IMR-90 (cell line): ENCODE data around the gene DACH1. TPM values are rescaled to one million over a fixed set of nuclear protein-coding genes. Genes with fewer than 3 reads are reported as not detected.

ENCODE experiments used
- ATAC-seq: fragments of 200-7000 bp; cut with Tn5 transposase; 2 replicates; pipeline ENCODE4 v1.9.1; 2020; ENCODE audit warnings: low read depth, mild to moderate bottlenecking, moderate library complexity
- BruUV-seq: library from RNA; stranded (reverse); fragments of 400-500 nt; replicated peaks from 2 replicates; lab custom pipeline; 2021; lab: Mats Ljungman, UMichigan
- CTCF ChIA-PET: fragments of 300-600 bp; formaldehyde crosslinking; extraction: SDS; loops from one replicate; lab custom pipeline; 2021; ENCODE audit warnings: antibody characterized with exemption; lab: Yijun Ruan, JAX
- POLR2A ChIA-PET: fragments of 300-600 bp; sonication (Branson Sonifier 250); formaldehyde crosslinking; loops from one replicate; lab custom pipeline; 2022; ENCODE audit warnings: antibody characterized with exemption; ENCODE audit not compliant: unreplicated experiment; lab: Charles Lee
- DNase-seq: peaks from one replicate; pipeline ENCODE4 v3.0.0; 2013
- H2AFZ ChIP-seq: replicated peaks from 2 replicates; pipeline ENCODE3; 2013; ENCODE audit warnings: low read length, mild to moderate bottlenecking; ENCODE audit not compliant: poor library complexity
- H2AK5ac ChIP-seq: 2 replicates; pipeline ENCODE4 v1.6.1; 2013; ENCODE audit warnings: low read depth, low read length, inconsistent platforms
- H2AK9ac ChIP-seq: replicated peaks from 2 replicates; pipeline ENCODE3; 2013; ENCODE audit warnings: mild to moderate bottlenecking, low read depth, low read length, moderate library complexity; ENCODE audit not compliant: poor library complexity
- H2BK120ac ChIP-seq: 2 replicates; pipeline ENCODE4 v1.6.1; 2013; ENCODE audit warnings: low read depth, low read length, inconsistent platforms
- H2BK15ac ChIP-seq: 3 replicates; pipeline ENCODE4 v1.6.1; 2013; ENCODE audit warnings: low read depth, low read length, inconsistent platforms
- H2BK20ac ChIP-seq: 2 replicates; pipeline ENCODE4 v1.6.1; 2013; ENCODE audit warnings: low read depth, mild to moderate bottlenecking, inconsistent platforms, low read length, moderate library complexity
- H2BK5ac ChIP-seq: 2 replicates; pipeline ENCODE4 v1.6.1; 2013; ENCODE audit warnings: mild to moderate bottlenecking, low read depth, low read length, inconsistent platforms; ENCODE audit not compliant: poor library complexity, severe bottlenecking
- H3K14ac ChIP-seq: replicated peaks from 2 replicates; pipeline ENCODE4 v1.6.1; 2013; ENCODE audit warnings: low read depth, low read length, inconsistent platforms
- H3K18ac ChIP-seq: 2 replicates; pipeline ENCODE4 v1.6.1; 2013; ENCODE audit warnings: low read depth, low read length, control low read depth
- H3K23ac ChIP-seq: 2 replicates; pipeline ENCODE4 v1.6.1; 2013; ENCODE audit warnings: low read depth, low read length, inconsistent platforms
- H3K27ac ChIP-seq: 2 replicates; pipeline ENCODE4 v1.5.1; 2013; ENCODE audit warnings: mild to moderate bottlenecking, control low read depth, low read length; ENCODE audit not compliant: insufficient read depth
- H3K27me3 ChIP-seq: 2 replicates; pipeline ENCODE4 v1.6.1; 2013; ENCODE audit warnings: low read length; ENCODE audit not compliant: control insufficient read depth, insufficient read depth
- H3K36me3 ChIP-seq: 2 replicates; pipeline ENCODE4 v1.6.1; 2013; ENCODE audit warnings: low read length, mixed read lengths; ENCODE audit not compliant: control insufficient read depth, insufficient read depth
- H3K4ac ChIP-seq: 2 replicates; pipeline ENCODE4 v1.6.1; 2013; ENCODE audit warnings: low read depth, low read length, inconsistent platforms
- H3K4me1 ChIP-seq: 2 replicates; pipeline ENCODE4 v1.6.1; 2013; ENCODE audit warnings: low read length, mixed read lengths; ENCODE audit not compliant: control insufficient read depth, insufficient read depth
- H3K4me2 ChIP-seq: 2 replicates; pipeline ENCODE4 v1.6.1; 2013; ENCODE audit warnings: low read depth, mild to moderate bottlenecking, control low read depth, low read length, moderate library complexity
- H3K4me3 ChIP-seq: 2 replicates; pipeline ENCODE4 v1.5.1; 2013; ENCODE audit warnings: low read depth, mild to moderate bottlenecking, control low read depth, low read length, moderate library complexity; ENCODE audit not compliant: insufficient read depth
- H3K56ac ChIP-seq: 2 replicates; pipeline ENCODE4 v1.6.1; 2013; ENCODE audit warnings: low read length, inconsistent platforms; ENCODE audit not compliant: insufficient read depth; ENCODE audit errors: extremely low read depth
- H3K79me1 ChIP-seq, 2 experiments: 2 replicates each; pipeline ENCODE4 v1.6.1; 2013; ENCODE audit warnings: low read length in 2 of 2, inconsistent platforms in 1 of 2, low read depth in 1 of 2
- H3K9ac ChIP-seq: 2 replicates; pipeline ENCODE4 v1.6.1; 2013; ENCODE audit warnings: low read depth, low read length, control low read depth
- H3K9me1 ChIP-seq: 2 replicates; pipeline ENCODE4 v1.6.1; 2013; ENCODE audit warnings: low read length, inconsistent platforms; ENCODE audit not compliant: insufficient read depth
- H3K9me3 ChIP-seq: 2 replicates; pipeline ENCODE4 v1.6.1; 2013; ENCODE audit warnings: low read length; ENCODE audit not compliant: control insufficient read depth, insufficient read depth
- H4K20me1 ChIP-seq: 2 replicates; pipeline ENCODE4 v1.6.1; 2013; ENCODE audit warnings: low read length, inconsistent platforms; ENCODE audit not compliant: insufficient read depth
- H4K5ac ChIP-seq: 2 replicates; pipeline ENCODE4 v1.6.1; 2013; ENCODE audit warnings: mild to moderate bottlenecking, low read depth, low read length, control low read depth
- H4K8ac ChIP-seq, 2 experiments: 2 replicates each; pipeline ENCODE4 v1.6.1; 2013; ENCODE audit warnings: low read depth in 2 of 2, low read length in 2 of 2, control low read depth in 1 of 2, inconsistent platforms in 1 of 2
- H4K91ac ChIP-seq: 2 replicates; pipeline ENCODE4 v1.6.1; 2013; ENCODE audit warnings: low read depth, low read length, inconsistent platforms; ENCODE audit not compliant: insufficient read depth
- BHLHE40 ChIP-seq: fragments of 150-350 bp; IDR thresholded peaks from 2 replicates; pipeline ENCODE4 v1.6.1; 2016; ENCODE audit warnings: mild to moderate bottlenecking, low read depth, low read length
- CEBPB ChIP-seq: IDR thresholded peaks from 2 replicates; pipeline ENCODE4 v1.6.1; 2012; ENCODE audit warnings: low read depth, low read length, improper control_type of control experiment
- CHD1 ChIP-seq: IDR thresholded peaks from 2 replicates; pipeline ENCODE4 v1.6.1; 2012; ENCODE audit warnings: low read depth, low read length, improper control_type of control experiment
- FOS ChIP-seq: fragments of 150-350 bp; IDR thresholded peaks from 2 replicates; pipeline ENCODE4 v1.6.1; 2016; ENCODE audit warnings: low read depth, low read length
- MAFK ChIP-seq: IDR thresholded peaks from 2 replicates; pipeline ENCODE4 v1.6.1; 2012; ENCODE audit warnings: low read depth, low read length, improper control_type of control experiment
- MAZ ChIP-seq: IDR thresholded peaks from 2 replicates; pipeline ENCODE4 v1.6.1; 2012; ENCODE audit warnings: low read depth, mild to moderate bottlenecking, low read length, improper control_type of control experiment, moderate library complexity, borderline replicate concordance
- MXI1 ChIP-seq: IDR thresholded peaks from 2 replicates; pipeline ENCODE4 v1.6.1; 2012; ENCODE audit warnings: low read depth, mild to moderate bottlenecking, low read length, moderate library complexity, borderline replicate concordance
- NFE2L2 ChIP-seq: fragments of 150-350 bp; IDR thresholded peaks from 2 replicates; pipeline ENCODE4 v1.6.1; 2016; ENCODE audit warnings: low read depth, mild to moderate bottlenecking, low read length
- POLR2A ChIP-seq: IDR thresholded peaks from 2 replicates; pipeline ENCODE4 v1.6.1; 2012; ENCODE audit warnings: mild to moderate bottlenecking, low read depth, low read length
- RAD21 ChIP-seq: IDR thresholded peaks from 2 replicates; pipeline ENCODE4 v1.6.1; 2012; ENCODE audit warnings: low read length, improper control_type of control experiment
- RCOR1 ChIP-seq: IDR thresholded peaks from 2 replicates; pipeline ENCODE4 v1.6.1; 2012; ENCODE audit warnings: mild to moderate bottlenecking, low read length, improper control_type of control experiment; ENCODE audit not compliant: insufficient replicate concordance
- RFX5 ChIP-seq: IDR thresholded peaks from 2 replicates; pipeline ENCODE4 v1.8.0; 2012; ENCODE audit warnings: low read depth, mild to moderate bottlenecking, low read length, moderate library complexity
- SMC3 ChIP-seq: fragments of 150-350 bp; IDR thresholded peaks from 2 replicates; pipeline ENCODE4 v1.6.1; 2016; ENCODE audit warnings: low read depth, mild to moderate bottlenecking, antibody characterized with exemption, low read length, moderate library complexity
- USF2 ChIP-seq: fragments of 150-350 bp; IDR thresholded peaks from 2 replicates; pipeline ENCODE4 v1.6.1; 2017; ENCODE audit warnings: mild to moderate bottlenecking, antibody characterized with exemption, low read length, low read depth
- WGBS, 2 experiments: methylation state at CpG; one replicate each; pipeline versions ENCODE4 v1.1.5 to v1.1.7; 2013; ENCODE audit warnings: missing lambda C conversion rate in 2 of 2; ENCODE audit not compliant: insufficient read length in 1 of 2; ENCODE audit errors: extremely low coverage in 2 of 2; 5-methylcytosine and 5-hydroxymethylcytosine counted together
- dilution Hi-C: fragments of 300-500 bp; cut with HindIII; formaldehyde crosslinking; loops from one replicate; pipeline ENCODE4 v1.14.3; 2018; ENCODE audit warnings: low sequenced_read_pairs; ENCODE audit not compliant: unreplicated experiment
- in situ Hi-C: fragments of 300-500 bp; cut with MboI; formaldehyde crosslinking; loops from 3 replicates; pipeline ENCODE4 v1.14.3; 2019; ENCODE audit warnings: low sequenced_read_pairs, inconsistent platforms, mixed read lengths
- intact Hi-C: fragments of 100-400 bp; cut with micrococcal nuclease; formaldehyde crosslinking; loops from 2 replicates; pipeline ENCODE4 v1.10.0; 2022
- polyA plus RNA-seq, 3 experiments: library from polyadenylated mRNA; depleted of rRNA; stranded (reverse); fragments of >200 nt; gene quantifications; 2 replicates each; pipeline ENCODE4 v1.2.3, GENCODE V29; 2012; ENCODE audit warnings: low replicate concordance in 1 of 3
- total RNA-seq: library from RNA; depleted of rRNA; stranded (reverse); fragments of >200 nt; gene quantifications from 2 replicates; pipeline ENCODE4 v1.2.3, GENCODE V29; 2012
- TF ChIP-seq, protein P1 (sequence below): fragments of 150-350 bp; IDR thresholded peaks from 2 replicates; pipeline ENCODE4 v1.6.1; 2016; ENCODE audit warnings: low read depth, mild to moderate bottlenecking, low read length, moderate library complexity, borderline replicate concordance
- TF ChIP-seq, protein P2 (sequence below): conservative IDR thresholded peaks from 2 replicates; pipeline ENCODE4 v1.5.1; 2012; ENCODE audit warnings: mild to moderate bottlenecking, low read depth, low read length, improper control_type of control experiment

The DACH1 gene
- total and polyA plus RNA-seq, 2 of the 4 experiments (the other 2 are of a cell fraction) = not detected

DNA sequence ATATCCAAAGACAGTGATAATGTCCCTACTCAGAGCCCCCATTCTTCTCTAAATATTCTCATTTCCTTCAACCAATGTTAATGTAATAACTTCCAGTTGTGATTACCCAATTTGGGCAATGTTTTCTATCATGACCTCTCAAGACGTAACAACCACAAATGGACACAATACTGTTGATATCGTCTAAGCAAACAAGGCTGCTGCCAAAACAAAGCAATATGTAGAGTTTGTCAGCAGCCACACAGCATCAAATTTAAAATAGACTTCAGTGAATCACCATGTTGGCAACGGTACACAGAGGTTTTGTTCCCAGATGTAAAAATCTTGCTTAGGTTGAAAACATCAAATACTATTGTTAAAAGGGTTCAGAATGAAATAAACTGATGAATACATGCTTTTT lies 205.1 kb downstream of the DACH1 start:
- no TSS peak for BruUV-seq
- Histone ChIP-seq H4K20me1 (no peaks in the 10 kb centered on the region), H3K27ac (no peak overlapping the region), H3K9ac (no peak overlapping the region), H3K23ac (no peak overlapping the region), H3K4me2 (no peak overlapping the region), H2BK5ac (no peak overlapping the region), H3K27me3 (no peaks in the 10 kb centered on the region), H3K9me1 (no peaks in the 10 kb centered on the region), H3K9me3 (no peaks in the 10 kb centered on the region), H2BK120ac (no peak overlapping the region), H3K79me1 (no peaks in the 10 kb centered on the region), H3K18ac (no peak overlapping the region), H3K4me3 (no peak overlapping the region), H3K56ac (no peak overlapping the region), H4K8ac (no peak overlapping the region), H3K4me1 (no peaks in the 10 kb centered on the region), H2AK9ac (no peak overlapping the region), H4K5ac (no peak overlapping the region), H3K36me3 (no peaks in the 10 kb centered on the region), H3K4ac (no peak overlapping the region), H3K14ac (no peak overlapping the region), H2BK15ac (no peak overlapping the region), H4K91ac (no peak overlapping the region), H2BK20ac (no peak overlapping the region), H2AFZ (no peak overlapping the region), H2AK5ac (no peak overlapping the region)
- intact Hi-C loops (no loop called here), in situ Hi-C loops (no loop called here), dilution Hi-C loops (no loop called here)
- CTCF ChIA-PET = interaction anchor here (0.5 kb wide), 1 partner anchor 475 kb away, joined by 4 read pairs; no protein-coding TSS in a partner anchor
- peak; percentile 41 for DNase-seq
- POLR2A ChIA-PET = no interaction called here
- TF ChIP-seq, protein P1, sequence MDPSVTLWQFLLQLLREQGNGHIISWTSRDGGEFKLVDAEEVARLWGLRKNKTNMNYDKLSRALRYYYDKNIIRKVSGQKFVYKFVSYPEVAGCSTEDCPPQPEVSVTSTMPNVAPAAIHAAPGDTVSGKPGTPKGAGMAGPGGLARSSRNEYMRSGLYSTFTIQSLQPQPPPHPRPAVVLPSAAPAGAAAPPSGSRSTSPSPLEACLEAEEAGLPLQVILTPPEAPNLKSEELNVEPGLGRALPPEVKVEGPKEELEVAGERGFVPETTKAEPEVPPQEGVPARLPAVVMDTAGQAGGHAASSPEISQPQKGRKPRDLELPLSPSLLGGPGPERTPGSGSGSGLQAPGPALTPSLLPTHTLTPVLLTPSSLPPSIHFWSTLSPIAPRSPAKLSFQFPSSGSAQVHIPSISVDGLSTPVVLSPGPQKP = no peak
- TF ChIP-seq MAZ = no peak
- TF ChIP-seq NFE2L2 = no peak
- no peak for TF ChIP-seq MXI1
- no peak for TF ChIP-seq SMC3
- TF ChIP-seq RAD21 = no peak
- no peak for TF ChIP-seq RFX5
- no peak for TF ChIP-seq FOS
- TF ChIP-seq MAFK = no peak
- TF ChIP-seq CHD1 = no peak
- no peak for TF ChIP-seq POLR2A
- no peak for TF ChIP-seq RCOR1
- TF ChIP-seq BHLHE40 = no peak
- TF ChIP-seq USF2 = no peak
- TF ChIP-seq, protein P2, sequence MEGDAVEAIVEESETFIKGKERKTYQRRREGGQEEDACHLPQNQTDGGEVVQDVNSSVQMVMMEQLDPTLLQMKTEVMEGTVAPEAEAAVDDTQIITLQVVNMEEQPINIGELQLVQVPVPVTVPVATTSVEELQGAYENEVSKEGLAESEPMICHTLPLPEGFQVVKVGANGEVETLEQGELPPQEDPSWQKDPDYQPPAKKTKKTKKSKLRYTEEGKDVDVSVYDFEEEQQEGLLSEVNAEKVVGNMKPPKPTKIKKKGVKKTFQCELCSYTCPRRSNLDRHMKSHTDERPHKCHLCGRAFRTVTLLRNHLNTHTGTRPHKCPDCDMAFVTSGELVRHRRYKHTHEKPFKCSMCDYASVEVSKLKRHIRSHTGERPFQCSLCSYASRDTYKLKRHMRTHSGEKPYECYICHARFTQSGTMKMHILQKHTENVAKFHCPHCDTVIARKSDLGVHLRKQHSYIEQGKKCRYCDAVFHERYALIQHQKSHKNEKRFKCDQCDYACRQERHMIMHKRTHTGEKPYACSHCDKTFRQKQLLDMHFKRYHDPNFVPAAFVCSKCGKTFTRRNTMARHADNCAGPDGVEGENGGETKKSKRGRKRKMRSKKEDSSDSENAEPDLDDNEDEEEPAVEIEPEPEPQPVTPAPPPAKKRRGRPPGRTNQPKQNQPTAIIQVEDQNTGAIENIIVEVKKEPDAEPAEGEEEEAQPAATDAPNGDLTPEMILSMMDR = no peak
- TF ChIP-seq CEBPB = no peak
- no peak for ATAC-seq
- WGBS, 2 experiments = no CpG with 5 or more reads among the region's 3 CpGs
